HepG2 (cell line): ENCODE data around the gene SKIDA1. TPM values are rescaled to one million over a fixed set of nuclear protein-coding genes. Genes with fewer than 3 reads are reported as not detected.

Source experiments
- BRF2 ChIP-seq: sonication (generic); formaldehyde crosslinking; IDR thresholded peaks from 2 replicates; pipeline ENCODE4 v1.8.1; 2022; ENCODE audit warnings: mild to moderate bottlenecking, missing genetic modification reagents
- HDAC2 ChIP-seq: sonication (generic); formaldehyde crosslinking; IDR thresholded peaks from 2 replicates; pipeline ENCODE4 v1.4.0; 2020; ENCODE audit warnings: missing genetic modification reagents
- HOXA7 ChIP-seq: sonication (generic); formaldehyde crosslinking; IDR thresholded peaks from 2 replicates; pipeline ENCODE4 v1.8.1; 2022; ENCODE audit warnings: mild to moderate bottlenecking, missing genetic modification reagents, moderate library complexity
- KMT2B ChIP-seq: IDR thresholded peaks from 2 replicates; pipeline ENCODE4 v1.6.1; 2016; ENCODE audit warnings: missing genetic modification reagents, missing compliant biosample characterization
- MAF1 ChIP-seq: sonication (generic); formaldehyde crosslinking; IDR thresholded peaks from 2 replicates; pipeline ENCODE4 v1.5.0; 2020; ENCODE audit warnings: missing genetic modification reagents, borderline replicate concordance
- PHF21A ChIP-seq: sonication (generic); formaldehyde crosslinking; IDR thresholded peaks from 2 replicates; pipeline ENCODE4 v1.5.0; 2020; ENCODE audit warnings: mild to moderate bottlenecking, missing genetic modification reagents
- REST ChIP-seq, 2 experiments: IDR thresholded peaks; 2 replicates each; pipeline ENCODE4 v1.6.1; 2011 to 2012; ENCODE audit warnings: low read length in 2 of 2, borderline replicate concordance in 1 of 2, low read depth in 1 of 2, mild to moderate bottlenecking in 1 of 2, moderate library complexity in 1 of 2
- RFXAP ChIP-seq: sonication (generic); formaldehyde crosslinking; IDR thresholded peaks from 2 replicates; pipeline ENCODE4 v1.4.0; 2020; ENCODE audit warnings: missing genetic modification reagents, borderline replicate concordance
- TEF ChIP-seq: sonication (generic); formaldehyde crosslinking; IDR thresholded peaks from 2 replicates; pipeline ENCODE4 v1.5.0; 2020; ENCODE audit warnings: missing genetic modification reagents
- XBP1 ChIP-seq: sonication (generic); formaldehyde crosslinking; IDR thresholded peaks from 2 replicates; pipeline ENCODE4 v1.5.0; 2020; ENCODE audit warnings: missing genetic modification reagents
- ZNF10 ChIP-seq: sonication (generic); formaldehyde crosslinking; IDR thresholded peaks from 2 replicates; pipeline ENCODE4 v1.4.0; 2020; ENCODE audit warnings: mild to moderate bottlenecking, low read depth, missing genetic modification reagents, borderline replicate concordance
- ZNF160 ChIP-seq: sonication (generic); formaldehyde crosslinking; IDR thresholded peaks from 2 replicates; pipeline ENCODE4 v1.8.0; 2022; ENCODE audit warnings: mild to moderate bottlenecking, inconsistent platforms, missing genetic modification reagents
- ZNF263 ChIP-seq: sonication (generic); formaldehyde crosslinking; IDR thresholded peaks from 2 replicates; pipeline ENCODE4 v1.4.0; 2020; ENCODE audit warnings: missing genetic modification reagents
- ZNF274 ChIP-seq: sonication (generic); formaldehyde crosslinking; IDR thresholded peaks from 2 replicates; pipeline ENCODE4 v1.5.1; 2020; ENCODE audit warnings: mild to moderate bottlenecking, missing genetic modification reagents
- ZNF275 ChIP-seq: sonication (generic); formaldehyde crosslinking; IDR thresholded peaks from 2 replicates; pipeline ENCODE4 v1.8.0; 2022; ENCODE audit warnings: missing genetic modification reagents, mild to moderate bottlenecking, inconsistent platforms, borderline replicate concordance
- ZNF574 ChIP-seq: sonication (generic); formaldehyde crosslinking; IDR thresholded peaks from 2 replicates; pipeline ENCODE4 v1.4.0; 2020; ENCODE audit warnings: missing genetic modification reagents
- ZNF652 ChIP-seq: IDR thresholded peaks from 2 replicates; pipeline ENCODE4 v1.6.1; 2016; ENCODE audit warnings: low read depth, borderline replicate concordance
- ZNF878 ChIP-seq: sonication (generic); formaldehyde crosslinking; IDR thresholded peaks from 2 replicates; pipeline ENCODE4 v1.8.1; 2023; ENCODE audit warnings: mild to moderate bottlenecking, missing genetic modification reagents, moderate library complexity
- polyA plus RNA-seq, 8 experiments: library from polyadenylated mRNA; depleted of rRNA in 3 of 8; stranded (reverse) in 7 of 8; unstranded in 1 of 8; fragments of >200 nt; fragmentation: Illumina TruSeq in 4 of 8; extraction: Trizol in 4 of 8; gene quantifications; 2 replicates each; pipeline versions ENCODE4 v1.2.1 to v1.2.3, GENCODE V29; 2011 to 2016; ENCODE audit warnings: low read depth in 4 of 8, missing spikeins in 1 of 8, mixed read lengths in 1 of 8; ENCODE audit not compliant: insufficient read depth in 1 of 8
- total RNA-seq, 5 experiments: library from RNA; depleted of rRNA; stranded (reverse); fragments of >200 nt; fragmentation: Illumina TruSeq; extraction: Trizol; gene quantifications; 2 replicates each; pipeline ENCODE4 v1.2.3, GENCODE V29; 2016; ENCODE audit warnings: low read depth in 1 of 5

SKIDA1 gene
- total and polyA plus RNA-seq, 2 of the 13 experiments (the other 11 are each of a cell fraction or from before 2014, with no cell fraction given) = 0.73 to 1.5 TPM

GRCh38 chr10:21517134-21518031, 8.1 kb downstream of the SKIDA1 start (continued):
- TF ChIP-seq ZNF574 (CRISPR knock-in tag) (peak; percentile 63; the same call in 1 of the 2 replicates), RFXAP (CRISPR knock-in tag) (0 out of 2 replicates have a peak, but pooled peaks have one; percentile 51), HDAC2 (CRISPR knock-in tag) (0 out of 2 replicates have a peak, but pooled peaks have one; percentile 27), KMT2B (CRISPR knock-in tag) (no peak), ZNF274 (CRISPR knock-in tag) (peak; percentile 81; the same call in 1 of the 2 replicates), ZNF878 (CRISPR knock-in tag) (no peak), BRF2 (no peak), HOXA7 (no peak), XBP1 (CRISPR knock-in tag) (no peak), MAF1 (no peak), ZNF652 (CRISPR knock-in tag) (no peak), TEF (CRISPR knock-in tag) (no peak), ZNF263 (CRISPR knock-in tag) (peak; percentile 54), ZNF160 (CRISPR knock-in tag) (peak; percentile 64; the same call in 1 of the 2 replicates), ZNF275 (0 out of 2 replicates have a peak, but pooled peaks have one; percentile 43), PHF21A (CRISPR knock-in tag) (peak; percentile 35; the same call in 1 of the 2 replicates), ZNF10 (no peak), REST (IDR thresholded peaks at IDR 0.05; ENCODE audit: borderline replicate concordance in 1 of 2, low read depth in 1 of 2, low read length in 2 of 2) (no peak)
